ENCODE measurements around the gene CEP126.

GRCh38 chr11:101872171-101872882 lies 42.5 kb upstream of the CEP126 start:
- TF ChIP-seq CTCF (IDR thresholded peaks at IDR 0.05; ENCODE audit: low read depth, low read length) (no peak), EZH2phosphoT487 (IDR thresholded peaks at IDR 0.05; ENCODE audit: low read depth) (no peak)

Measured in OCI-LY3 (cell line).